GM21737 (cell line): ENCODE data around the gene SRCAP.

Experiments
- ATAC-seq: cut with Tn5 transposase; IDR thresholded peaks from one replicate; pipeline ENCODE4 v1.9.1; 2021; ENCODE audit warnings: mild to moderate bottlenecking, moderate library complexity; ENCODE audit not compliant: unreplicated experiment

Gene SRCAP

GRCh38 chr16:30787613-30788378 lies 88.8 kb downstream of the SRCAP start:
- ATAC-seq = no peak
